B cell (primary cell): ENCODE measurements around the gene FLG2.

Source experiments
- CTCF ChIP-seq: fragments of 200-600 bp; IDR thresholded peaks from one replicate; pipeline ENCODE4 v1.8.0; 2022; ENCODE audit warnings: antibody characterized with exemption, mild to moderate bottlenecking
- EZH2 ChIP-seq: IDR thresholded peaks from 2 replicates; pipeline ENCODE4 v1.6.1; 2012; ENCODE audit warnings: borderline replicate concordance, low read depth, mild to moderate bottlenecking, moderate library complexity, low read length; ENCODE audit not compliant: insufficient read depth, poor library complexity, severe bottlenecking

DNA sequence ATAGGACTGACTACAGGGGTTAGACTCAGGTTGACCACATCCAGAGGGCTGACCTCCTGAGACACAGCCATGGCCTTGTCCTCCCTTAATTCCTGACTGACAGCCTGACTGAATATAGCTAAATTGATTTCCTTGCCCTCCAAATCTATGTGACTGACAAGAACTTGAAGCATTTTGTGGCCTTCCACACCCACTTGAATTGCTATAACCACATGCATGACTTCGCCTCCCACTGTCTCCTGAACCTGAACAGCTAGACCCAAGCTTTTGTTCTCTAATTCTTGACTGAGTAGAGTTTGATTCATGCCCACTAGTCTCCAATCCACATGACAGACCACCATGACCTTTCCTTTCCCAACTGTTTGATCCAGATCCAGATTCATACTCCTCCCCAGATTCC is 3.1 kb downstream of the FLG2 start:
- TF ChIP-seq EZH2, result no peak
- TF ChIP-seq CTCF, result no peak
